ENCODE results near the gene RNF39. TPM values are rescaled to one million over a fixed set of nuclear protein-coding genes. Genes with fewer than 3 reads are reported as not detected.

Gene RNF39
- total and polyA plus RNA-seq, 2 experiments from 2014 or later: 0.50 to 0.94 TPM

DNA sequence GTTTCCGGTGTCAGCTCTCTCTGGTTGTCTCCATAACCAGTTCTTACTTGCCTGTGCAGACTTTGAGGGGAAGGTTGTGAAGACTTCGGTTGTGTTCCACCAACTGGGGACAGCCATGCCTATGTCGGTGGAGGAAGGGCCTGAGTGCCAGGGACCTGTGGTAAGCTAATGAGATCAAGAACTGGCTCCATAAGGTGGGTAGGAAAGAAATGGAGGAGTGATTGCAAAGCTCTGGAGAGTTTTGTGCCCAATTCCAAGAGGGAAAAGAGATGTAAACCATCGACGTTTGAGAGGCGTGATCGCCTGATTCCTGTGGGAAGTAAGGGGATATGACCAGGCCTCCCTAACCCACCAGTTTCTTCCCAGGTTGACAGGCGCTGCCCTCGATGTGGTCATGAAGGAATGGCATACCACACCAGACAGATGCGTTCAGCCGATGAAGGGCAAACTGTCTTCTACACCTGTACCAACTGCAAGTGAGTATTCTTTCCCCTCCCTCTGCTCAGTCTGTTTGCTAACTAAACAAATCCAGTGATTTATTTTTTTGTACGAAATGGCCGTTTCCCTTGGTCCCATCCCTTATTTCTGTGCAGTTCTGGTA lies 13.6 kb downstream of the RNF39 start (continued):
- no peak for TF ChIP-seq REST (IDR thresholded peaks at IDR 0.05; ENCODE audit: unreplicated experiment)
- no peak for TF ChIP-seq ZNF331 (CRISPR knock-in tag; IDR thresholded peaks at IDR 0.05; ENCODE audit: low read depth)

- Mint-ChIP-seq H3K27ac (peak within 1 kb of the TSS; percentile 97), H3K27me3 (ENCODE audit: insufficient read depth, low read depth, poor library complexity) (peaks cover 4% of the 10 kb centered on the region), H3K36me3 (ENCODE audit: low read depth) (no peaks in the 10 kb centered on the region; the same call in 2 of the 3 replicates), H3K9me3 (no peaks in the 10 kb centered on the region), H3K4me1 (peaks cover 7% of the 10 kb centered on the region; the same call in 2 of the 3 replicates), H3K4me3 (peak within 1 kb of the TSS; percentile 97)
- Histone ChIP-seq H3F3A (replicated peaks; ENCODE audit: low read depth) (peaks cover 8% of the 10 kb centered on the region; the same call in 1 of the 2 replicates), H3K27me3 (ENCODE audit: insufficient read depth) (no peaks in the 10 kb centered on the region), H3K9me2 (ENCODE audit: insufficient read depth) (no peaks in the 10 kb centered on the region), H3K4me1 (ENCODE audit: insufficient read depth) (peaks cover 15% of the 10 kb centered on the region), H3K4me2 (peak within 1 kb of the TSS; percentile 96), H3K36me3 (ENCODE audit: insufficient read depth) (no peaks in the 10 kb centered on the region), H3K4me3 (peak within 1 kb of the TSS; percentile 83), H4K20me1 (replicated peaks; ENCODE audit: insufficient read depth) (no peaks in the 10 kb centered on the region), H3K79me2 (replicated peaks; ENCODE audit: insufficient read depth) (peaks cover 10% of the 10 kb centered on the region; the same call in 1 of the 2 replicates), H3K27ac (ENCODE audit: low read depth) (peak within 1 kb of the TSS; percentile 90), H2AFZ (peak within 1 kb of the TSS; percentile 98)
- peak; percentile 100 for DNase-seq (ENCODE audit: low spot score)
- ATAC-seq: peak; percentile 99
- TF ChIP-seq, protein P1, sequence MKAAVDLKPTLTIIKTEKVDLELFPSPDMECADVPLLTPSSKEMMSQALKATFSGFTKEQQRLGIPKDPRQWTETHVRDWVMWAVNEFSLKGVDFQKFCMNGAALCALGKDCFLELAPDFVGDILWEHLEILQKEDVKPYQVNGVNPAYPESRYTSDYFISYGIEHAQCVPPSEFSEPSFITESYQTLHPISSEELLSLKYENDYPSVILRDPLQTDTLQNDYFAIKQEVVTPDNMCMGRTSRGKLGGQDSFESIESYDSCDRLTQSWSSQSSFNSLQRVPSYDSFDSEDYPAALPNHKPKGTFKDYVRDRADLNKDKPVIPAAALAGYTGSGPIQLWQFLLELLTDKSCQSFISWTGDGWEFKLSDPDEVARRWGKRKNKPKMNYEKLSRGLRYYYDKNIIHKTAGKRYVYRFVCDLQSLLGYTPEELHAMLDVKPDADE (IDR thresholded peaks at IDR 0.05): peak; percentile 82
- TF ChIP-seq ZNF331 (CRISPR knock-in tag; IDR thresholded peaks at IDR 0.05; ENCODE audit: low read depth) (no peak), CREB1 (CRISPR knock-in tag; IDR thresholded peaks at IDR 0.05; ENCODE audit: low read depth) (peak; percentile 100), EZH2 (IDR thresholded peaks at IDR 0.05; ENCODE audit: low read depth, unreplicated experiment) (no peak), STAT1 (IDR thresholded peaks at IDR 0.05; ENCODE audit: unreplicated experiment) (no peak), REST (IDR thresholded peaks at IDR 0.05; ENCODE audit: unreplicated experiment) (no peak)
- TF ChIP-seq, protein P2, sequence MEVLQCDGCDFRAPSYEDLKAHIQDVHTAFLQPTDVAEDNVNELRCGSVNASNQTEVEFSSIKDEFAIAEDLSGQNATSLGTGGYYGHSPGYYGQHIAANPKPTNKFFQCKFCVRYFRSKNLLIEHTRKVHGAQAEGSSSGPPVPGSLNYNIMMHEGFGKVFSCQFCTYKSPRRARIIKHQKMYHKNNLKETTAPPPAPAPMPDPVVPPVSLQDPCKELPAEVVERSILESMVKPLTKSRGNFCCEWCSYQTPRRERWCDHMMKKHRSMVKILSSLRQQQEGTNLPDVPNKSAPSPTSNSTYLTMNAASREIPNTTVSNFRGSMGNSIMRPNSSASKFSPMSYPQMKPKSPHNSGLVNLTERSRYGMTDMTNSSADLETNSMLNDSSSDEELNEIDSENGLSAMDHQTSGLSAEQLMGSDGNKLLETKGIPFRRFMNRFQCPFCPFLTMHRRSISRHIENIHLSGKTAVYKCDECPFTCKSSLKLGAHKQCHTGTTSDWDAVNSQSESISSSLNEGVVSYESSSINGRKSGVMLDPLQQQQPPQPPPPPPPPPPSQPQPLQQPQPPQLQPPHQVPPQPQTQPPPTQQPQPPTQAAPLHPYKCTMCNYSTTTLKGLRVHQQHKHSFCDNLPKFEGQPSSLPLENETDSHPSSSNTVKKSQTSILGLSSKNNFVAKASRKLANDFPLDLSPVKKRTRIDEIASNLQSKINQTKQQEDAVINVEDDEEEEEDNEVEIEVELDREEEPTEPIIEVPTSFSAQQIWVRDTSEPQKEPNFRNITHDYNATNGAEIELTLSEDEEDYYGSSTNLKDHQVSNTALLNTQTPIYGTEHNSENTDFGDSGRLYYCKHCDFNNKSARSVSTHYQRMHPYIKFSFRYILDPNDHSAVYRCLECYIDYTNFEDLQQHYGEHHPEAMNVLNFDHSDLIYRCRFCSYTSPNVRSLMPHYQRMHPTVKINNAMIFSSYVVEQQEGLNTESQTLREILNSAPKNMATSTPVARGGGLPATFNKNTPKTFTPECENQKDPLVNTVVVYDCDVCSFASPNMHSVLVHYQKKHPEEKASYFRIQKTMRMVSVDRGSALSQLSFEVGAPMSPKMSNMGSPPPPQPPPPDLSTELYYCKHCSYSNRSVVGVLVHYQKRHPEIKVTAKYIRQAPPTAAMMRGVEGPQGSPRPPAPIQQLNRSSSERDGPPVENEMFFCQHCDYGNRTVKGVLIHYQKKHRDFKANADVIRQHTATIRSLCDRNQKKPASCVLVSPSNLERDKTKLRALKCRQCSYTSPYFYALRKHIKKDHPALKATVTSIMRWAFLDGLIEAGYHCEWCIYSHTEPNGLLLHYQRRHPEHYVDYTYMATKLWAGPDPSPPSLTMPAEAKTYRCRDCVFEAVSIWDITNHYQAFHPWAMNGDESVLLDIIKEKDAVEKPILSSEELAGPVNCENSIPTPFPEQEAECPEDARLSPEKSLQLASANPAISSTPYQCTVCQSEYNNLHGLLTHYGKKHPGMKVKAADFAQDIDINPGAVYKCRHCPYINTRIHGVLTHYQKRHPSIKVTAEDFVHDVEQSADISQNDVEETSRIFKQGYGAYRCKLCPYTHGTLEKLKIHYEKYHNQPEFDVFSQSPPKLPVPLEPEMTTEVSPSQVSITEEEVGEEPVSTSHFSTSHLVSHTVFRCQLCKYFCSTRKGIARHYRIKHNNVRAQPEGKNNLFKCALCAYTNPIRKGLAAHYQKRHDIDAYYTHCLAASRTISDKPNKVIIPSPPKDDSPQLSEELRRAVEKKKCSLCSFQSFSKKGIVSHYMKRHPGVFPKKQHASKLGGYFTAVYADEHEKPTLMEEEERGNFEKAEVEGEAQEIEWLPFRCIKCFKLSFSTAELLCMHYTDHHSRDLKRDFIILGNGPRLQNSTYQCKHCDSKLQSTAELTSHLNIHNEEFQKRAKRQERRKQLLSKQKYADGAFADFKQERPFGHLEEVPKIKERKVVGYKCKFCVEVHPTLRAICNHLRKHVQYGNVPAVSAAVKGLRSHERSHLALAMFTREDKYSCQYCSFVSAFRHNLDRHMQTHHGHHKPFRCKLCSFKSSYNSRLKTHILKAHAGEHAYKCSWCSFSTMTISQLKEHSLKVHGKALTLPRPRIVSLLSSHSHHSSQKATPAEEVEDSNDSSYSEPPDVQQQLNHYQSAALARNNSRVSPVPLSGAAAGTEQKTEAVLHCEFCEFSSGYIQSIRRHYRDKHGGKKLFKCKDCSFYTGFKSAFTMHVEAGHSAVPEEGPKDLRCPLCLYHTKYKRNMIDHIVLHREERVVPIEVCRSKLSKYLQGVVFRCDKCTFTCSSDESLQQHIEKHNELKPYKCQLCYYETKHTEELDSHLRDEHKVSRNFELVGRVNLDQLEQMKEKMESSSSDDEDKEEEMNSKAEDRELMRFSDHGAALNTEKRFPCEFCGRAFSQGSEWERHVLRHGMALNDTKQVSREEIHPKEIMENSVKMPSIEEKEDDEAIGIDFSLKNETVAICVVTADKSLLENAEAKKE (CRISPR knock-in tag; IDR thresholded peaks at IDR 0.05): no peak
These were observed 14.3 kb downstream of the RNF39 start, which contains the start of gene POLR1H for GRCh38 chr6:30061092-30061857. Gene POLR1H (plus strand): TSS chr6:30061265. CDS start chr6:30061525, 260 bp downstream.
